Measurements from ENCODE around the gene MMS22L.

Gene MMS22L

DNA sequence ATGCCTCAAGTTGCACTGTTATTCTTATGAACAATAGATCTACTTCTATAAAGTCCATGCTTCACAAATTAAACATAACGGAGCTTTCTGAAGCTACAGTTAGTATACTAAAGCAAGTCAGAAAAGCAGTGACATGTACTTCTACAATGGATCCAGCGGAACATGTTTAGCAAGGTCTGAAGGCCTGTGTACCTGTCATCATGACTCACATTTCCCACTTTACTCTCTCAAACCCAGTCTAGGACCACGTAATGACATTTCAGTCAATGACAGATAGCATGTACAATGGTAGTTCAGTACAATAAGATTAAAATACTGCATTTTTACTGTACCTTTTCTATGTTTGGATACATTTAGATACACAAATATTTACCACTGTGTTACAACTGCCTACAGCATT, 132.1 kb downstream of the MMS22L start:
- peaks cover 9% of the 10 kb centered on the region; the same call in 1 of the 2 replicates for H3K36me3 ChIP-seq (ENCODE audit: insufficient read depth, low read length)
- no peaks in the 10 kb centered on the region for H3K9me2 ChIP-seq (replicated peaks; ENCODE audit: low read depth, low read length)

GRCh38 chr6:97147421-97147820, 135.6 kb downstream of the MMS22L start:
- no peaks in the 10 kb centered on the region for H4K20me1 ChIP-seq (ENCODE audit: insufficient read depth, low read length, poor library complexity, severe bottlenecking)
- H3K27me3 ChIP-seq (ENCODE audit: insufficient read depth, low read length, poor library complexity, severe bottlenecking): no peaks in the 10 kb centered on the region
- H3K9me2 ChIP-seq (replicated peaks; ENCODE audit: low read depth, low read length): no peaks in the 10 kb centered on the region
- no peaks in the 10 kb centered on the region for H3F3A ChIP-seq (ENCODE audit: low read depth)
- no peaks in the 10 kb centered on the region for H3K4me1 ChIP-seq (ENCODE audit: insufficient read depth, low read length, poor library complexity, severe bottlenecking)
- H3K9me3 ChIP-seq (ENCODE audit: insufficient read depth, low read depth, low read length): no peaks in the 10 kb centered on the region
- peaks cover 9% of the 10 kb centered on the region; the same call in 1 of the 2 replicates for H3K36me3 ChIP-seq (ENCODE audit: insufficient read depth, low read length)
- no peak overlapping the region for H2AFZ ChIP-seq (ENCODE audit: low read length)
- no peaks in the 10 kb centered on the region for H3K79me2 ChIP-seq (ENCODE audit: insufficient read depth, low read length)
- H3K4me3 ChIP-seq (ENCODE audit: low read length, poor library complexity, severe bottlenecking): no peak overlapping the region
- TF ChIP-seq EZH2phosphoT487 (IDR thresholded peaks at IDR 0.05; ENCODE audit: borderline replicate concordance): no peak
- TF ChIP-seq, protein P1, sequence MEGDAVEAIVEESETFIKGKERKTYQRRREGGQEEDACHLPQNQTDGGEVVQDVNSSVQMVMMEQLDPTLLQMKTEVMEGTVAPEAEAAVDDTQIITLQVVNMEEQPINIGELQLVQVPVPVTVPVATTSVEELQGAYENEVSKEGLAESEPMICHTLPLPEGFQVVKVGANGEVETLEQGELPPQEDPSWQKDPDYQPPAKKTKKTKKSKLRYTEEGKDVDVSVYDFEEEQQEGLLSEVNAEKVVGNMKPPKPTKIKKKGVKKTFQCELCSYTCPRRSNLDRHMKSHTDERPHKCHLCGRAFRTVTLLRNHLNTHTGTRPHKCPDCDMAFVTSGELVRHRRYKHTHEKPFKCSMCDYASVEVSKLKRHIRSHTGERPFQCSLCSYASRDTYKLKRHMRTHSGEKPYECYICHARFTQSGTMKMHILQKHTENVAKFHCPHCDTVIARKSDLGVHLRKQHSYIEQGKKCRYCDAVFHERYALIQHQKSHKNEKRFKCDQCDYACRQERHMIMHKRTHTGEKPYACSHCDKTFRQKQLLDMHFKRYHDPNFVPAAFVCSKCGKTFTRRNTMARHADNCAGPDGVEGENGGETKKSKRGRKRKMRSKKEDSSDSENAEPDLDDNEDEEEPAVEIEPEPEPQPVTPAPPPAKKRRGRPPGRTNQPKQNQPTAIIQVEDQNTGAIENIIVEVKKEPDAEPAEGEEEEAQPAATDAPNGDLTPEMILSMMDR (conservative IDR thresholded peaks at IDR 0.05; ENCODE audit: low read length): no peak
- H3K4me2 ChIP-seq (ENCODE audit: low read depth, low read length, poor library complexity, severe bottlenecking): no peak overlapping the region
- no peak overlapping the region for H3K9ac ChIP-seq (ENCODE audit: low read depth, low read length, poor library complexity, severe bottlenecking)

More for the DNA sequence above, 132.1 kb downstream of the MMS22L start:
- Histone ChIP-seq H3K4me1 (ENCODE audit: insufficient read depth, low read length, poor library complexity, severe bottlenecking) (no peaks in the 10 kb centered on the region), H3K9me3 (ENCODE audit: insufficient read depth, low read depth, low read length) (no peaks in the 10 kb centered on the region), H3K27me3 (ENCODE audit: insufficient read depth, low read length, poor library complexity, severe bottlenecking) (no peaks in the 10 kb centered on the region), H3K4me2 (ENCODE audit: low read depth, low read length, poor library complexity, severe bottlenecking) (no peak overlapping the region), H3F3A (ENCODE audit: low read depth) (no peaks in the 10 kb centered on the region), H3K79me2 (ENCODE audit: insufficient read depth, low read length) (no peaks in the 10 kb centered on the region), H3K4me3 (ENCODE audit: low read length, poor library complexity, severe bottlenecking) (no peak overlapping the region), H2AFZ (ENCODE audit: low read length) (no peak overlapping the region), H3K9ac (ENCODE audit: low read depth, low read length, poor library complexity, severe bottlenecking) (no peak overlapping the region), H4K20me1 (ENCODE audit: insufficient read depth, low read length, poor library complexity, severe bottlenecking) (no peaks in the 10 kb centered on the region)
- TF ChIP-seq EZH2phosphoT487 (IDR thresholded peaks at IDR 0.05; ENCODE audit: borderline replicate concordance): no peak
- TF ChIP-seq, protein P1 (conservative IDR thresholded peaks at IDR 0.05; ENCODE audit: low read length): no peak

DNA sequence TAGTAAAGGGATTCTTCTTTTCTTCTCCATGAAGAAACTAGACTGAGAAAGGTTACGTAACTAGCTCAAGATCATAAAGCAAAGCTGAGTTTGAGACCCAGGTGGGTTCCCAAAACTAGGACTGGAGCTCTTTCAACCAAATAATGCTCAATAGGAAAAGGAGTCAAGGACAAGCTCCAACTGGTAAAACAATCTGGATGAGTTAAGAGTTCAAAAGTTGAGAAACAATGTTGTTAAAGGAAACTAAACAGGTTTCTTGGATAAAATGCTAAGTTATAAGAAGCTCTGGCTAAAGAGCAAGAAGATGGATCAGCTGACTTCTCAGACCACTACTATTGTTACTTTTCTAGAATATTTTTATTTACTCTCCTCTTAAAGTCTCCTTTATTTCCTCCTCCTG, 137.3 kb downstream of the MMS22L start:
- Histone ChIP-seq H3K36me3 (ENCODE audit: insufficient read depth, low read length) (peaks cover 2% of the 10 kb centered on the region; the same call in 1 of the 2 replicates), H4K20me1 (ENCODE audit: insufficient read depth, low read length, poor library complexity, severe bottlenecking) (no peaks in the 10 kb centered on the region), H3K4me1 (ENCODE audit: insufficient read depth, low read length, poor library complexity, severe bottlenecking) (no peaks in the 10 kb centered on the region)

More for the DNA sequence above, 137.3 kb downstream of the MMS22L start:
- H3K9me3 ChIP-seq (ENCODE audit: insufficient read depth, low read depth, low read length): no peaks in the 10 kb centered on the region
- H3K9ac ChIP-seq (ENCODE audit: low read depth, low read length, poor library complexity, severe bottlenecking): no peak overlapping the region
- H3K9me2 ChIP-seq (replicated peaks; ENCODE audit: low read depth, low read length): no peaks in the 10 kb centered on the region
- H3K27me3 ChIP-seq (ENCODE audit: insufficient read depth, low read length, poor library complexity, severe bottlenecking): no peaks in the 10 kb centered on the region
- no peak overlapping the region for H3K4me3 ChIP-seq (ENCODE audit: low read length, poor library complexity, severe bottlenecking)
- TF ChIP-seq EZH2phosphoT487 (IDR thresholded peaks at IDR 0.05; ENCODE audit: borderline replicate concordance): no peak
- TF ChIP-seq, protein P1 (conservative IDR thresholded peaks at IDR 0.05; ENCODE audit: low read length): no peak
- H3K79me2 ChIP-seq (ENCODE audit: insufficient read depth, low read length): no peaks in the 10 kb centered on the region
- H2AFZ ChIP-seq (ENCODE audit: low read length): no peak overlapping the region
- H3F3A ChIP-seq (ENCODE audit: low read depth): no peaks in the 10 kb centered on the region
- no peak overlapping the region for H3K4me2 ChIP-seq (ENCODE audit: low read depth, low read length, poor library complexity, severe bottlenecking)
